Suprapubic skin (tissue), 4 donors: ENCODE measurements around the gene ATG4C. TPM values are rescaled to one million over a fixed set of nuclear protein-coding genes. Genes with fewer than 3 reads are reported as not detected.
"Not testable (repeated sequence)": the region's sequence is repeated elsewhere in the genome, so short reads cannot be mapped to it uniquely, and the experiment has no call there.

Source experiments
- DNase-seq, 2 donors: peaks; one replicate each; pipeline ENCODE4 v3.0.0-alpha.2; 2019; ENCODE audit warnings: low spot score in 2 of 2
- H3K27ac ChIP-seq: fragments of 200-600 bp; sonication (generic); one replicate; pipeline ENCODE4 v1.5.1; 2019
- H3K27me3 ChIP-seq: fragments of 200-600 bp; sonication (generic); one replicate; pipeline ENCODE4 v1.5.1; 2019
- H3K36me3 ChIP-seq: fragments of 200-600 bp; sonication (generic); one replicate; pipeline ENCODE4 v1.5.1; 2019
- H3K4me1 ChIP-seq: fragments of 200-600 bp; sonication (generic); one replicate; pipeline ENCODE4 v1.5.1; 2019
- H3K4me3 ChIP-seq: fragments of 200-600 bp; sonication (generic); one replicate; pipeline ENCODE4 v1.5.1; 2019; ENCODE audit warnings: mild to moderate bottlenecking
- H3K9me3 ChIP-seq: fragments of 200-600 bp; sonication (generic); one replicate; pipeline ENCODE4 v1.5.1; 2019
- CTCF ChIP-seq, 2 donors: fragments of 200-600 bp in 1 of 2; fragments of 450-650 bp in 1 of 2; sonication (generic) in 1 of 2; IDR thresholded peaks; one replicate each; pipeline ENCODE4 v1.5.1; 2016 to 2019; ENCODE audit warnings: antibody characterized with exemption in 2 of 2, mild to moderate bottlenecking in 1 of 2, moderate library complexity in 1 of 2
- EP300 ChIP-seq: sonication (generic); formaldehyde crosslinking; IDR thresholded peaks from one replicate; pipeline ENCODE4 v1.6.1; 2017; ENCODE audit warnings: antibody characterized with exemption
- POLR2A ChIP-seq, 2 donors: fragments of 450-650 bp; IDR thresholded peaks; one replicate each; pipeline ENCODE4 v1.6.1; 2017; ENCODE audit warnings: antibody characterized with exemption in 2 of 2, mild to moderate bottlenecking in 2 of 2, moderate library complexity in 2 of 2
- POLR2AphosphoS5 ChIP-seq, 3 donors: sonication (generic); formaldehyde crosslinking; IDR thresholded peaks; one replicate each; pipeline ENCODE4 v1.6.1; 2017; ENCODE audit warnings: antibody characterized with exemption in 3 of 3
- WGBS: methylation state at CpG from one replicate; pipeline ENCODE4 v1.1.5; 2018; 5-methylcytosine and 5-hydroxymethylcytosine counted together
- total RNA-seq, 4 donors: library from RNA; depleted of rRNA; stranded (reverse); fragments of >200 nt; gene quantifications; one replicate each; pipeline ENCODE4 v1.1.0, GENCODE V29; 2016

The ATG4C gene
- total RNA-seq, 4 donors from 2014 or later: 4.4 to 8.7 (median 5.4) TPM

GRCh38 chr1:62778208-62778607 is 5.7 kb upstream of the ATG4C start:
- no peak for DNase-seq
- H3K27ac ChIP-seq: no peak overlapping the region
- peaks cover 2% of the 10 kb centered on the region for H3K4me1 ChIP-seq
- H3K27me3 ChIP-seq: no peaks in the 10 kb centered on the region
- no peaks in the 10 kb centered on the region for H3K36me3 ChIP-seq
- H3K4me3 ChIP-seq: no peak overlapping the region
- WGBS: 51% methylated on average over 2 of the region's 2 CpGs
- TF ChIP-seq POLR2A (IDR thresholded peaks at IDR 0.05) (no peak), EP300 (no peak), POLR2AphosphoS5 (IDR thresholded peaks at IDR 0.05) (no peak), CTCF (IDR thresholded peaks at IDR 0.05) (no peak)
- H3K9me3 ChIP-seq: no peaks in the 10 kb centered on the region

GRCh38 chr1:62781841-62782543 is 1.9 kb upstream of the ATG4C start:
- Histone ChIP-seq H3K4me3 (no peak overlapping the region), H3K9me3 (no peaks in the 10 kb centered on the region), H3K36me3 (no peaks in the 10 kb centered on the region), H3K27ac (no peak overlapping the region), H3K27me3 (no peaks in the 10 kb centered on the region), H3K4me1 (peaks cover 17% of the 10 kb centered on the region)
- 63% methylated on average over 3 of the region's 3 CpGs for WGBS
- TF ChIP-seq POLR2AphosphoS5 (IDR thresholded peaks at IDR 0.05): no peak
- TF ChIP-seq EP300: no peak
- no peak for TF ChIP-seq CTCF (IDR thresholded peaks at IDR 0.05)
- no peak for TF ChIP-seq POLR2A (IDR thresholded peaks at IDR 0.05)
- no peak for DNase-seq

- not testable (repeated sequence) for DNase-seq, H3K9me3 ChIP-seq, H3K36me3 ChIP-seq, H3K27me3 ChIP-seq, H3K27ac ChIP-seq
- WGBS: 90% methylated on average over 23 of the region's 23 CpGs
- Histone ChIP-seq H3K4me1 (peaks cover 17% of the 10 kb centered on the region), H3K4me3 (peak overlapping the region; percentile 79)
Measured at GRCh38 chr1:62782544-62783212, 1.3 kb upstream of the ATG4C start.

GRCh38 chr1:62784509-62785365 is 805 bp downstream of the ATG4C start:
- H3K27ac ChIP-seq: no peak overlapping the region
- H3K27me3 ChIP-seq: no peaks in the 10 kb centered on the region
- 14% methylated on average over 12 of the region's 12 CpGs for WGBS
- H3K36me3 ChIP-seq: no peaks in the 10 kb centered on the region
- H3K4me3 ChIP-seq: peak overlapping the region; percentile 79
- TF ChIP-seq CTCF (IDR thresholded peaks at IDR 0.05): peak in 1 of 2 donors; percentile 3
- TF ChIP-seq POLR2AphosphoS5 (IDR thresholded peaks at IDR 0.05): no peak
- H3K4me1 ChIP-seq: peaks cover 17% of the 10 kb centered on the region
- no peaks in the 10 kb centered on the region for H3K9me3 ChIP-seq
- no peak for DNase-seq

GRCh38 chr1:62790716-62791115 is 6.8 kb downstream of the ATG4C start:
- no peaks in the 10 kb centered on the region for H3K36me3 ChIP-seq
- H3K4me3 ChIP-seq: no peak overlapping the region
- H3K9me3 ChIP-seq: no peaks in the 10 kb centered on the region
- no peak overlapping the region for H3K27ac ChIP-seq
- H3K27me3 ChIP-seq: no peaks in the 10 kb centered on the region
- peaks cover 3% of the 10 kb centered on the region for H3K4me1 ChIP-seq
- TF ChIP-seq EP300 (no peak), POLR2AphosphoS5 (IDR thresholded peaks at IDR 0.05) (no peak), POLR2A (IDR thresholded peaks at IDR 0.05) (no peak), CTCF (IDR thresholded peaks at IDR 0.05) (no peak)
- DNase-seq: no peak
